SK-N-SH (cell line): ENCODE data around the gene RASAL2. TPM values are rescaled to one million over a fixed set of nuclear protein-coding genes. Genes with fewer than 3 reads are reported as not detected.
A peak's percentile ranks its signal among the peaks of the same experiment; 100 is the strongest.

Experiments used
- CTCF ChIA-PET: fragments of 300-600, 350-600 bp; formaldehyde crosslinking; extraction: SDS; loops from one replicate; lab custom pipeline; 2021; lab: Yijun Ruan, JAX
- POLR2A ChIA-PET: fragments of 350-600 bp; sonication (Branson Sonifier 250); formaldehyde crosslinking; extraction: SDS; loops from one replicate; lab custom pipeline; 2020; ENCODE audit warnings: antibody characterized with exemption, inconsistent platforms; lab: Yijun Ruan, JAX
- DNase-seq: peaks from one replicate; pipeline ENCODE4 v3.0.0; 2012
- H2AFZ ChIP-seq: fragments of 200-600 bp; sonication (generic); 2 replicates; pipeline ENCODE4 v1.8.1; 2016; ENCODE audit warnings: antibody characterized with exemption, mild to moderate bottlenecking, low read depth
- H3F3A ChIP-seq: fragments of 200-600 bp; sonication (generic); replicated peaks from 2 replicates; pipeline ENCODE3; 2016; ENCODE audit warnings: antibody characterized with exemption, mild to moderate bottlenecking; ENCODE audit not compliant: insufficient read depth
- H3K27ac ChIP-seq, 2 experiments: fragments of 200-500 bp in 1 of 2; fragments of 200-600 bp in 1 of 2; sonication (Bioruptor generic) in 1 of 2; sonication (generic), shearing (Covaris generic) in 1 of 2; 2 replicates each; pipeline versions ENCODE4 v1.5.1 to v1.6.1; 2014 to 2016; ENCODE audit warnings: low read depth in 2 of 2, inconsistent platforms in 1 of 2, low read length in 1 of 2, mild to moderate bottlenecking in 1 of 2, mixed read lengths in 1 of 2
- H3K27me3 ChIP-seq: fragments of 200-600 bp; sonication (generic), shearing (Covaris generic); 2 replicates; pipeline ENCODE4 v1.6.1; 2016; ENCODE audit warnings: mixed run types; ENCODE audit not compliant: insufficient read depth
- H3K36me3 ChIP-seq, 2 experiments: fragments of 200-500 bp in 1 of 2; fragments of 200-600 bp in 1 of 2; sonication (Bioruptor generic) in 1 of 2; sonication (generic) in 1 of 2; replicated peaks in 1 of 2; 2 replicates each; pipeline versions ENCODE3 to v1.5.1; 2014 to 2016; ENCODE audit warnings: low read length in 1 of 2, mild to moderate bottlenecking in 1 of 2; ENCODE audit not compliant: insufficient read depth in 2 of 2, control insufficient read depth in 1 of 2
- H3K4me1 ChIP-seq, 2 experiments: fragments of 200-500 bp in 1 of 2; fragments of 200-600 bp in 1 of 2; sonication (Bioruptor generic) in 1 of 2; sonication (generic), shearing (Covaris generic) in 1 of 2; 2 replicates each; pipeline versions ENCODE4 v1.5.1 to v1.6.1; 2014 to 2016; ENCODE audit warnings: low read depth in 1 of 2, low read length in 1 of 2, mixed run types in 1 of 2; ENCODE audit not compliant: insufficient read depth in 2 of 2, control insufficient read depth in 1 of 2
- H3K4me2 ChIP-seq: fragments of 200-600 bp; sonication (generic), shearing (Covaris generic); 2 replicates; pipeline ENCODE4 v1.6.1; 2017; ENCODE audit warnings: mixed run types
- H3K4me3 ChIP-seq, 2 experiments: fragments of 200-500 bp in 1 of 2; fragments of 200-600 bp in 1 of 2; sonication (Bioruptor generic) in 1 of 2; sonication (generic), shearing (Covaris generic) in 1 of 2; 2 replicates each; pipeline versions ENCODE4 v1.5.1 to v1.8.1; 2014 to 2016; ENCODE audit warnings: low read depth in 2 of 2, inconsistent platforms in 1 of 2, low read length in 1 of 2, mild to moderate bottlenecking in 1 of 2, mixed read lengths in 1 of 2, moderate library complexity in 1 of 2
- H3K79me2 ChIP-seq: fragments of 200-600 bp; sonication (generic); 2 replicates; pipeline ENCODE4 v1.8.1; 2017; ENCODE audit warnings: mild to moderate bottlenecking; ENCODE audit not compliant: insufficient read depth
- H3K9ac ChIP-seq: fragments of 200-600 bp; sonication (generic); 2 replicates; pipeline ENCODE4 v1.6.1; 2017; ENCODE audit warnings: mixed run types
- H3K9me2 ChIP-seq: fragments of 200-600 bp; sonication (generic); 2 replicates; pipeline ENCODE4 v1.6.1; 2017; ENCODE audit warnings: mixed run types
- H3K9me3 ChIP-seq: fragments of 200-600 bp; sonication (generic); 2 replicates; pipeline ENCODE4 v1.6.1; 2017; ENCODE audit warnings: mixed run types, mild to moderate bottlenecking, moderate library complexity
- H4K20me1 ChIP-seq: fragments of 200-600 bp; sonication (generic); 2 replicates; pipeline ENCODE4 v1.6.1; 2017; ENCODE audit warnings: mild to moderate bottlenecking, mixed run types; ENCODE audit not compliant: insufficient read depth
- ELF1 ChIP-seq: IDR thresholded peaks from 2 replicates; pipeline ENCODE4 v1.4.0; 2012
- EP300 ChIP-seq, 2 experiments: IDR thresholded peaks; 2 replicates each; pipeline versions ENCODE4 v1.4.0 to v1.6.1; 2012; ENCODE audit warnings: borderline replicate concordance in 1 of 2, low read depth in 1 of 2, low read length in 1 of 2
- EZH2phosphoT487 ChIP-seq: fragments of 200-600 bp; sonication (generic); IDR thresholded peaks from 2 replicates; pipeline ENCODE4 v1.6.1; 2017; ENCODE audit warnings: low read depth, mixed run types, mild to moderate bottlenecking, antibody characterized with exemption, moderate library complexity, borderline replicate concordance
- FOSL2 ChIP-seq: IDR thresholded peaks from 2 replicates; pipeline ENCODE4 v1.4.0; 2012; ENCODE audit warnings: low read depth, mild to moderate bottlenecking, moderate library complexity, borderline replicate concordance
- FOXJ3 ChIP-seq: sonication (generic); formaldehyde crosslinking; IDR thresholded peaks from 2 replicates; pipeline ENCODE4 v1.5.1; 2020; ENCODE audit warnings: mild to moderate bottlenecking, missing genetic modification reagents
- FOXM1 ChIP-seq: IDR thresholded peaks from 2 replicates; pipeline ENCODE4 v1.4.0; 2012; ENCODE audit warnings: low read depth, mild to moderate bottlenecking
- GABPA ChIP-seq: IDR thresholded peaks from 2 replicates; pipeline ENCODE4 v1.4.0; 2012; ENCODE audit warnings: low read depth, mild to moderate bottlenecking
- GATA2 ChIP-seq: sonication (generic); formaldehyde crosslinking; IDR thresholded peaks from 2 replicates; pipeline ENCODE4 v1.5.0; 2020; ENCODE audit warnings: mild to moderate bottlenecking, missing genetic modification reagents
- JUND ChIP-seq: IDR thresholded peaks from 2 replicates; pipeline ENCODE4 v1.4.0; 2012
- MAX ChIP-seq: IDR thresholded peaks from 2 replicates; pipeline ENCODE4 v1.4.0; 2012; ENCODE audit warnings: low read depth
- MEF2A ChIP-seq: IDR thresholded peaks from 2 replicates; pipeline ENCODE4 v1.4.0; 2012; ENCODE audit warnings: low read depth, borderline replicate concordance
- NRF1 ChIP-seq: IDR thresholded peaks from 2 replicates; pipeline ENCODE4 v1.6.1; 2012; ENCODE audit warnings: low read depth, mild to moderate bottlenecking, low read length
- PBX3 ChIP-seq: IDR thresholded peaks from 2 replicates; pipeline ENCODE4; 2012
- POLR2AphosphoS5 ChIP-seq: IDR thresholded peaks from 2 replicates; pipeline ENCODE4 v1.6.1; 2012; ENCODE audit warnings: low read depth, low read length
- RAD21 ChIP-seq: IDR thresholded peaks from 2 replicates; pipeline ENCODE4 v1.6.1; 2012; ENCODE audit warnings: mild to moderate bottlenecking, low read length
- RXRA ChIP-seq: IDR thresholded peaks from 2 replicates; pipeline ENCODE4 v1.4.0; 2012; ENCODE audit warnings: low read depth, mild to moderate bottlenecking, borderline replicate concordance
- TCF12 ChIP-seq: IDR thresholded peaks from 2 replicates; pipeline ENCODE4 v1.4.0; 2012
- TEAD4 ChIP-seq: IDR thresholded peaks from 2 replicates; pipeline ENCODE4 v1.4.0; 2012; ENCODE audit warnings: mild to moderate bottlenecking, borderline replicate concordance; ENCODE audit not compliant: insufficient read depth
- USF2 ChIP-seq: fragments of 150-350 bp; IDR thresholded peaks from 2 replicates; pipeline ENCODE4 v1.6.1; 2017; ENCODE audit warnings: antibody characterized with exemption, low read length, low read depth, borderline replicate concordance
- YY1 ChIP-seq: IDR thresholded peaks from 2 replicates; pipeline ENCODE4 v1.4.0; 2012; ENCODE audit warnings: low read depth, mild to moderate bottlenecking
- WGBS: methylation state at CpG from one replicate; pipeline ENCODE4 v1.1.6; 2017; ENCODE audit warnings: low lambda C conversion rate; 5-methylcytosine and 5-hydroxymethylcytosine counted together
- polyA plus RNA-seq, 3 experiments: library from polyadenylated mRNA; depleted of rRNA; stranded (reverse); fragments of >200 nt; gene quantifications; 2 replicates each; pipeline ENCODE4 v1.2.3, GENCODE V29; 2012

The RASAL2 gene
- polyA plus RNA-seq, 1 of the 3 experiments (the other 2 are of a cell fraction): 6.9 TPM

- TF ChIP-seq FOXM1 (no peak), EP300 (IDR thresholded peaks at IDR 0.05; ENCODE audit: borderline replicate concordance in 1 of 2, low read depth in 1 of 2, low read length in 1 of 2) (no peak), FOXJ3 (CRISPR knock-in tag) (no peak), USF2 (no peak), NRF1 (no peak), GATA2 (CRISPR knock-in tag) (no peak), TEAD4 (no peak), YY1 (no peak)
These were observed 318.0 kb downstream of the RASAL2 start (continued) for GRCh38 chr1:178411756-178412399.

GRCh38 chr1:178412400-178412770 is 318.5 kb downstream of the RASAL2 start:
- POLR2A ChIA-PET: no interaction called here
- Histone ChIP-seq H3K9ac (no peak overlapping the region), H3K9me2 (no peaks in the 10 kb centered on the region), H3K4me2 (no peak overlapping the region), H3K27me3 (no peaks in the 10 kb centered on the region), H3F3A (no peaks in the 10 kb centered on the region), H3K4me3 (no peak overlapping the region), H3K79me2 (no peaks in the 10 kb centered on the region), H3K4me1 (no peaks in the 10 kb centered on the region), H3K36me3 (peaks cover 3 to 6% of the 10 kb centered on the region in 2 experiments), H3K9me3 (no peaks in the 10 kb centered on the region), H3K27ac (no peak overlapping the region), H2AFZ (no peak overlapping the region), H4K20me1 (no peaks in the 10 kb centered on the region)
- CTCF ChIA-PET: no interaction called here
- no peak for DNase-seq
- no peak for TF ChIP-seq POLR2AphosphoS5
- TF ChIP-seq FOSL2: no peak
- no peak for TF ChIP-seq ELF1
- TF ChIP-seq RAD21: no peak
- TF ChIP-seq GABPA: no peak
- no peak for TF ChIP-seq MAX
- no peak for TF ChIP-seq MEF2A
- no peak for TF ChIP-seq TCF12
- TF ChIP-seq NRF1: no peak
- WGBS: 73% methylated on average over 1 of the region's 1 CpG

GRCh38 chr1:178417858-178418257 is 324.0 kb downstream of the RASAL2 start:
- CTCF ChIA-PET: no interaction called here
- Histone ChIP-seq H3K4me3 (no peak overlapping the region), H3K36me3 (peaks cover 3 to 6% of the 10 kb centered on the region in 2 experiments), H3K9me2 (no peaks in the 10 kb centered on the region), H2AFZ (no peak overlapping the region), H4K20me1 (no peaks in the 10 kb centered on the region), H3K9me3 (no peaks in the 10 kb centered on the region), H3K4me1 (no peaks in the 10 kb centered on the region)
- no peak for TF ChIP-seq YY1
- no peak for TF ChIP-seq GATA2 (CRISPR knock-in tag)
- TF ChIP-seq RXRA: peak; percentile 26; the same call in 1 of the 2 replicates
- peak; percentile 47 for TF ChIP-seq PBX3
- TF ChIP-seq EP300 (IDR thresholded peaks at IDR 0.05; ENCODE audit: borderline replicate concordance in 1 of 2, low read depth in 1 of 2, low read length in 1 of 2): 0 out of 4 replicates have a peak, but pooled peaks of 1 of the 2 experiments have one; percentile 10
- TF ChIP-seq TCF12: no peak; the same call in 1 of the 2 replicates
- TF ChIP-seq FOSL2: peak; percentile 80
- TF ChIP-seq EZH2phosphoT487: no peak
- TF ChIP-seq JUND: peak; percentile 62
- TF ChIP-seq GABPA: no peak
- no peak for TF ChIP-seq MEF2A
- TF ChIP-seq, all 33 proteins: peak for 5
- Histone ChIP-seq H3K9ac (no peak overlapping the region), H3K4me2 (no peak overlapping the region), H3K27me3 (no peaks in the 10 kb centered on the region), H3F3A (peaks cover 8% of the 10 kb centered on the region), H3K27ac (0 out of 4 replicates have a peak overlapping the region, but pooled peaks of 1 of the 2 experiments have one; percentile 15), H3K79me2 (no peaks in the 10 kb centered on the region)
- POLR2A ChIA-PET: no interaction called here
- no peak for DNase-seq
- WGBS: 64% methylated on average over 2 of the region's 2 CpGs
